SJCRH30 (cell line): Measurements from ENCODE around the gene WDFY4. TPM values are rescaled to one million over a fixed set of nuclear protein-coding genes. Genes with fewer than 3 reads are reported as not detected.

Source experiments
- DNase-seq, 2 experiments: peaks; one replicate each; pipeline ENCODE4 v3.0.0-alpha.2; 2015 to 2020
- H3K27ac ChIP-seq: fragments of 250-450 bp; sonication (Bioruptor Pico); 2 replicates; pipeline ENCODE4 v1.5.1; 2020; ENCODE audit warnings: mild to moderate bottlenecking, moderate library complexity
- H3K27me3 ChIP-seq: fragments of 250-450 bp; sonication (Bioruptor Pico); 2 replicates; pipeline ENCODE4 v1.5.1; 2020; ENCODE audit warnings: mild to moderate bottlenecking, moderate library complexity
- H3K36me3 ChIP-seq: fragments of 250-450 bp; sonication (Bioruptor Pico); 2 replicates; pipeline ENCODE4 v1.5.1; 2020; ENCODE audit warnings: mild to moderate bottlenecking, moderate library complexity
- H3K4me1 ChIP-seq: fragments of 250-450 bp; sonication (Bioruptor Pico); 2 replicates; pipeline ENCODE4 v1.5.1; 2020; ENCODE audit warnings: mild to moderate bottlenecking, moderate library complexity
- H3K4me3 ChIP-seq: fragments of 250-450 bp; sonication (Bioruptor Pico); 2 replicates; pipeline ENCODE4 v1.5.1; 2020; ENCODE audit warnings: mild to moderate bottlenecking, moderate library complexity
- H3K9me3 ChIP-seq: fragments of 250-450 bp; sonication (Bioruptor Pico); replicated peaks from 2 replicates; pipeline ENCODE4 v1.5.1; 2020; ENCODE audit warnings: mild to moderate bottlenecking, moderate library complexity
- total RNA-seq: library from RNA; depleted of rRNA; stranded (reverse); fragments of >200 nt; shearing (Covaris generic); gene quantifications from 2 replicates; pipeline ENCODE4 v1.2.3, GENCODE V29; 2014

WDFY4 gene
- total RNA-seq, 1 experiment from 2014 or later: not detected

DNA sequence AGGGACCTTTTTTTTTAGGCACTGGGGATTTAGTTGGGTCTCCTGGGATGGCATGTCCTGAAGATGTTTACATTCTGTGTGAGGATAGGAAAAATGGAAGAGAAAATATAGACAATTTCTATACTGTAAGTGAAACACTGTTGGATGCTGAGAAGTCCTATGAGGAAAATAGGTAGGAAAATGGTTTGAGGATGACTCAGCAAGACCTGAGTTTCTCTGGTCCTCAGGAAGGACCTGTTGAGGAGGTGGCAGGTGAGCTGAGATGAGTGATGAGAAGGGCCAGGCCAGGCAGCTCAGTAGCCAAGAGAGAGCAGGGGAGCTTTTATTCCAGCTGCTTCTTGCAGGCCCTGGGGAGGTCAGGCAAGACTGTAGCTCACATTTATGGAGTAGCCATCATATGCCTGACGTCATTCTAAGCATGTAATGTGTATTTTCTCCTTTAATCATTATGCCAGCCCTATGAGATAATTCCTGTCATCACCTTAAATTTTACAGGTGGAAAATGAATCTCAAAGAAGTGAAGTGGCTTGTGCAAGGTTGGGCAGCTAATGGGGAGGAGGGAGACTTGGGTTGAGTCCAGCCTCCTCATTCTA is 274.0 kb downstream of the WDFY4 start:
- no peak for DNase-seq
- H3K4me3 ChIP-seq: no peak overlapping the region
- no peaks in the 10 kb centered on the region for H3K4me1 ChIP-seq
- no peaks in the 10 kb centered on the region for H3K36me3 ChIP-seq
- no peak overlapping the region for H3K27ac ChIP-seq
- H3K27me3 ChIP-seq: no peaks in the 10 kb centered on the region
- H3K9me3 ChIP-seq: no peaks in the 10 kb centered on the region

DNA sequence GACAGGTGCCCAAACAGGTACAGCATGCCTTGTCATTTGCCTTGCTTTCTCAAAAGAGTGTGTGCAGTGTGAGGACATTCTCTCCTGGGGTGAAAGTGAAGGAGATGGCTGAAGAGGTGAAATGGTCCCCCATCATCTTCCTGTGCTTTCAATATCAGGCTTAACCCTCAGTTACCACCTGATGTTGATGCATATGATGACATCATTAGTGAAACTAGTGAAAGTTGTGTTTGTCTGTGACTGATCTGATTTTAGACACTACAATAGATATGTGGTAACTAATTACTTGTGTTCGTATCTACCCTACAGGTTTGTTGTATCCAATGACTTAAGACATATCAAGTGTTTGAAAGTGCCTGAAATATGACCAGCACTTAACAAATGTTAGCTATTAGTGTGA is 279.4 kb downstream of the WDFY4 start:
- no peak for DNase-seq
- Histone ChIP-seq H3K27me3 (no peaks in the 10 kb centered on the region), H3K9me3 (no peaks in the 10 kb centered on the region), H3K36me3 (no peaks in the 10 kb centered on the region), H3K27ac (no peak overlapping the region), H3K4me3 (no peak overlapping the region), H3K4me1 (no peaks in the 10 kb centered on the region)

DNA sequence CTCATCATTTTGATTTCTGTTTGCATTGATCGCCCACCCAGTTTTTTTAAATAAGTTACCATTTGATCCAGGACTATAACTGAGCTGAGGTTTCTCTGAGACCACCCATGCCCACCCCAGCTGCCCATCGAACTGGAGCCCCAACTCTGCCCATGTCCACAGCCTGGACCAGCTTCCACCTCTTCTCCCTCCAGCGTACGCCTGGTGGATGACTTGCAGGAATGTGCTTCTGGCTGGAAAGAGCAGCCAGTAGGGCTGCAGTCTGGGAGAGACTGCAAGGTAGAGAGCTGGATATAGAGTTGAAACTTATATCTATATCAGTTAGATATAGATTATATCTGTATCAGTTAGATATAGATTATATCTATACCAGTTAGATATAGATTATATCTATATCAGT is 280.8 kb downstream of the WDFY4 start:
- Histone ChIP-seq H3K36me3 (no peaks in the 10 kb centered on the region), H3K27ac (no peak overlapping the region), H3K27me3 (no peaks in the 10 kb centered on the region), H3K9me3 (no peaks in the 10 kb centered on the region), H3K4me1 (no peaks in the 10 kb centered on the region), H3K4me3 (no peak overlapping the region)
- no peak for DNase-seq

DNA sequence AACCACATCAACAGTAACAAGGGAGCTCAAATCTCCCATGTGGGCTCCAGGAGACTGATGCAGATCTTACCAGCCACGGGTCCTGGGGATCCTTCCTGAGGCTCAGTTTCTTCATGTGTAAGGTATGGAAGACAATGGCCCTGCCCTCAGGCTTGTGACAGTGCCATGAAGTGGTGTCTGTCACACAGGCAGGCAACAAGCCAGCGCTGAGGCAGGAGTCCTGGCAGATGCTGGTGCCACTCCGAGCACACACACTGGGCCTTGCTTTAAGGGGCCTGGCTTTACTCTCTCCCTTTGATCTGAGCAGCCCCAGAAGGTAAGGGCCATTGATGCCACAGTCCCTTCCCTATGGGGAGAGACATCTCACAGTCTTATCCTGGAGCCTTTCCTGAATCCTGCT is 283.4 kb downstream of the WDFY4 start:
- no peak overlapping the region for H3K4me3 ChIP-seq
- H3K4me1 ChIP-seq: no peaks in the 10 kb centered on the region
- no peak for DNase-seq
- H3K27ac ChIP-seq: no peak overlapping the region
- no peaks in the 10 kb centered on the region for H3K9me3 ChIP-seq
- H3K36me3 ChIP-seq: no peaks in the 10 kb centered on the region
- no peaks in the 10 kb centered on the region for H3K27me3 ChIP-seq

DNA sequence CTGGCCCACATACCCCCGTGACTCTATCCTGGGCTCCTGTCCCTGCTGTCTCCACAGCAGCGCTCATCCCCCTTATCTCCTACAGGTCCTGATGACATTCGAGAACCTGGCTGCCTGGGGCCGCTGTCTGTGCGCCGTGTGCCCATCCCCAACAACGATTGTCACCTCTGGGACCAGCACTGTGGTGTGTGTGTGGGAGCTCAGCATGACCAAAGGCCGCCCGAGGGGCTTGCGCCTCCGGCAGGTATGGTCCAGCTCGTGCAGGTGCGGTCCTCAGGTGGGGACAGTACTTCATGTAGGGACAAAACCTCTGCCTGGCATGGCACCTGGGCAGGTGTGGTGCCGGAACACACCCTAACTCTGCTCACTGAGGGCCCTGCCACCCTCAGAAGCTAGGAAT is 285.4 kb downstream of the WDFY4 start:
- no peaks in the 10 kb centered on the region for H3K36me3 ChIP-seq
- H3K27ac ChIP-seq: no peak overlapping the region
- no peak overlapping the region for H3K4me3 ChIP-seq
- no peaks in the 10 kb centered on the region for H3K4me1 ChIP-seq
- H3K27me3 ChIP-seq: no peaks in the 10 kb centered on the region
- H3K9me3 ChIP-seq: no peaks in the 10 kb centered on the region
- no peak for DNase-seq

DNA sequence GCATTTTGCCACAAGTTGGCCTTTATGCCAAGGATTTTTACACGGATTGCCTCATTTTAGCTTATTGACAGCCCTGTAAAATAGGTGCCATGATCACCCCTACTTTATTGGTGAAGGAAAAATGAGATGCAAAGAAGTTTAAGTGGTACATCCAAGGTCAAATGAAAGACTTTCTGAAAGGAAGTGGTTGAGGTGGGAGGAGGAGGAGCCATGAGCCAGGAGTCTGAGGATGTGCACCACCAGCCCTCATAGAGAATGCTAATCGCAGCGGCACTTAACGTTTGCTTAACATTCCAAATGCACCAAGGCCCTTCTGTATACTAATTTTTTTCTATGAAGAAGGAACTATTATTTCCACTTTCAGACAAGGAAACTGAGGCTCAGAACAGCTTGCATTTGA is 286.0 kb downstream of the WDFY4 start:
- H3K4me3 ChIP-seq: no peak overlapping the region

DNA sequence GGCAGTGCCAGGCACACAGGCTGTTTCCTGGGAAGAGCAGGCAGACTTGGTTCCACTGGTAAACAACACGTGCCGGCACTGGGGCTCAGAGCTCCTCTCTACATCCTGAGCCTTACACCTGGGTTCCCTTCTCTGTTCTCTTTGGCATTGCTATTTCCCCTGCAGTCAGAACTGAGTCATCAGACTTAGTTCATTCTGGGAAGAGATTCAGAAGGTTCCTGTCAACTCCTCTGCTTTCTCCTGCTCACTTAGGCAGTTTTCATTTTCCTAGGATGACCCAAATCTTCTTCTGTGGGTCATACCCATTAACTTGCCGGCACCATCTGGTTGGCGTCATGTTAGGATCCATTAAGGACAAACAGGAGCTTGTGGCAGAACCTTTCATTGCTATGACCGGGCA is 288.4 kb downstream of the WDFY4 start:
- Histone ChIP-seq H3K36me3 (no peaks in the 10 kb centered on the region), H3K4me1 (no peaks in the 10 kb centered on the region), H3K27me3 (no peaks in the 10 kb centered on the region), H3K9me3 (no peaks in the 10 kb centered on the region), H3K4me3 (no peak overlapping the region), H3K27ac (no peak overlapping the region)
- no peak for DNase-seq

More for the DNA sequence above, 286.0 kb downstream of the WDFY4 start:
- Histone ChIP-seq H3K27me3 (no peaks in the 10 kb centered on the region), H3K9me3 (no peaks in the 10 kb centered on the region), H3K27ac (no peak overlapping the region), H3K36me3 (no peaks in the 10 kb centered on the region), H3K4me1 (no peaks in the 10 kb centered on the region)
- no peak for DNase-seq

DNA sequence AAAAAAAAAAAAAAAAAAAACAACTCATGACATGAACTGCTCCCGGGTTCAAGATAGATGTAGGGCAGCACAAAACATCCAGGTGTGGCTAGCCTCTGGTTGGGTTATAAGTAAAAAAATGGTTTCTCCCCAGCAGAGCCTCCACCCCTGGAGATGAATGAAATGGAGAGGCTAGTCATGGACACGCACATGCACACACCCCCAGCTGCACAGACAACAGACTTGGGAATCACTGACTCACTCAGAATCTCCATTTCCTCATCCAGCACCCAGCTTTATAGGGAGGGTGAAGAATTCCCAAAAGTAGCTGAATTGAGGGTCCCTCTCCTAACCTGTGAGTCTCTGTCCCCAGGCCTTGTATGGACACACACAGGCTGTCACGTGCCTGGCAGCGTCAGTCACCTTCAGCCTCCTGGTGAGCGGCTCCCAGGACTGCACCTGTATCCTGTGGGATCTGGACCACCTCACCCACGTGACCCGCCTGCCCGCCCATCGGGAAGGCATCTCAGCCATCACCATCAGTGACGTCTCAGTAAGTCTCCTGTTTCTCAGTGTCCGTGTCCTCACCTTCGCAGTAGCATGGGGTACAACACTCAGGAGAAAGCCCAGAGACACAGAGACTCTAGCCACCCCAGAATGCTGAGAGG is 290.0 kb downstream of the WDFY4 start:
- no peak for DNase-seq
- no peak overlapping the region for H3K27ac ChIP-seq
- H3K27me3 ChIP-seq: no peaks in the 10 kb centered on the region
- H3K36me3 ChIP-seq: no peaks in the 10 kb centered on the region
- H3K4me3 ChIP-seq: no peak overlapping the region
- H3K4me1 ChIP-seq: no peaks in the 10 kb centered on the region
- H3K9me3 ChIP-seq: no peaks in the 10 kb centered on the region

DNA sequence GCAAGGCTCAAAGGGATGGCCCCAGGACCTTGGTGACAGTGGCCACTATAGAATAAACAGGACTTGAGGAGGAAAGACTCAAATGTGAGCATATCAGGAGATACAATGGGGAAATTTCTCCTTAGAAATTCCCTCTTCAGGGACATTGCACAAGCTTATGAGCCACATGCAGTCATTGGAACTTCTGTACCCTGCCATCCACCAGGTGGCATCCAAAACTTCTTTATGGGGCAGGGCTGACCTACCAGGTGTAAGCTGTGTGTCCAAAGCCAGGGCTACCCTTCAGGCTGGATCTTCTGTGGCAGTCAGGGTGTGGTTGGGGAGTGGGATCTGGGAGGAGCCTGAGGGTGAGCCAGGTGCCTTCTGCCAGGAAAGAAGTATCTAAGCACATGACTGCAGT is 291.5 kb downstream of the WDFY4 start:
- Histone ChIP-seq H3K9me3 (no peaks in the 10 kb centered on the region), H3K27ac (no peak overlapping the region), H3K27me3 (no peaks in the 10 kb centered on the region), H3K4me3 (no peak overlapping the region), H3K4me1 (no peaks in the 10 kb centered on the region), H3K36me3 (no peaks in the 10 kb centered on the region)
- peak; percentile 36 to 64 for DNase-seq

DNA sequence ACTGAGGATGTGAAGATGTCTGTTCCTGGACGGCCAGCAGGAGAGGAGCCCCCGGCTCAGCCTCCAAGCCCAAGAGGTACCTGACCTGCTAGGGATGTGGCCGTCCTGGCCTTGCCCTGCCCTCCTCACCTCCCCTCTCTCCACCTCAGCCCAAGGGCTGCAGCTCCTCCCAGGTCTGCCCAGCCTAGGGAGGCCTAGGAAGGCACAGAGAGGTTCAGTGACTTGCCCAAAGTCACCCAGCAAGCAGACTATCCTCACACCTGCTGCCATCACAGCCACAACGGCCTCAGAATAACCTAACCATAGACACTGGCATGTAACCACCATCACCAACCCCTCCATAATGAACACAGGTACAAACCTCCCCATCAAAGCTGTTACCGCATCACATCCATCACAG is 293.6 kb downstream of the WDFY4 start:
- H3K27me3 ChIP-seq: no peaks in the 10 kb centered on the region
- 0 out of 2 replicates have a peak, but pooled peaks cover 2% of the 10 kb centered on the region for H3K4me1 ChIP-seq
- H3K4me3 ChIP-seq: no peak overlapping the region
- H3K36me3 ChIP-seq: no peaks in the 10 kb centered on the region
- H3K27ac ChIP-seq: no peak overlapping the region
- no peak for DNase-seq
- H3K9me3 ChIP-seq: no peaks in the 10 kb centered on the region

DNA sequence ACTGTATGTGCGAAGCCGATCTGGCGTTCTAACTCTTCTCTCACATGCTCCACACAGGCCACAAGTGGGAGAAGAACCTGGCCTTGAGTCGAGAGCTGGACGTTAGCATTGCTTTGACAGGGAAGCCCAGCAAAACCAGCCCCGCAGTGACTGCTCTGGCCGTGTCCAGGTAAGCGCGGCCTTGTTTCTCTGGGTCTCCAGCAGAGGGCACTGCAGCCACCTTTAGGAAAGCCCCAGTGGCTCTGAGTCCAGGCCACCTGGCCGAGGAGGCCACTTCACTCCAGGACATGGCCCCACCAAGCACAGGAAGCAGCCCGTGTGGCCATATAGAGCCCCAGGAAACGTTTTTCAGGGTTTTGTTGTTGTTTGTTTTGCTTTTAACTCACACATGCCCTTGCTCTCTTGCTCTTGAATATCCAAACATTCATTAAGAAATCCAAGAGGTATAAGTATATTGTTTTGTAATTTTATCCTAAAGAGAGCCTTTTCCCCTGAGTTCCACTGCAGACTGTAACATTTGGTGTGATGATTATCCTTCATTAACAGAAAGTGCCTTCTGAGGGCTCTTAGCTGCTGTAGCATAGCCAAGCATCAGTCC is 296.7 kb downstream of the WDFY4 start:
- Histone ChIP-seq H3K27me3 (no peaks in the 10 kb centered on the region), H3K4me3 (no peak overlapping the region), H3K4me1 (0 out of 2 replicates have a peak, but pooled peaks cover 2% of the 10 kb centered on the region), H3K27ac (no peak overlapping the region), H3K9me3 (no peaks in the 10 kb centered on the region), H3K36me3 (no peaks in the 10 kb centered on the region)
- DNase-seq: peak; percentile 59 to 78

DNA sequence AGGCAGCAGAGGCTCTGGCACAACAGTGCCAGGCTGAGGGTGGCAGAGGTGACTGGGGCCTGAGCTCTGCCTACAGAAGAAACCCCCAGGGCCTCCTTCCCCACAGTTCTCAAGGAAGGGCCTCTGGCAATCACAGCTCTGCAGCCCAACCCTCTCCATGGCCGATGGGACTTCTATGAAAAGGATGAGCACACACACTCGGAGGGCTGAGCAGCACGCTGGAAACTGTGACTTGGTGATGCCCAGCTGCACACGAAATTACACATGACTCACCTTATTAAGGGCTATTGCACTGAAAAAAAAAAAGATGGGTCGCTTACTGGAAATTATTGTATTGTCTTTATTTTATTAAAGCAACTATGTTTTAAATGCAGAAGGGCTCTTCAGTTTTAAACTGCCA is 297.9 kb downstream of the WDFY4 start:
- DNase-seq: no peak
- Histone ChIP-seq H3K27ac (no peak overlapping the region), H3K36me3 (no peaks in the 10 kb centered on the region), H3K9me3 (no peaks in the 10 kb centered on the region), H3K27me3 (no peaks in the 10 kb centered on the region), H3K4me3 (no peak overlapping the region), H3K4me1 (0 out of 2 replicates have a peak, but pooled peaks cover 2% of the 10 kb centered on the region)

DNA sequence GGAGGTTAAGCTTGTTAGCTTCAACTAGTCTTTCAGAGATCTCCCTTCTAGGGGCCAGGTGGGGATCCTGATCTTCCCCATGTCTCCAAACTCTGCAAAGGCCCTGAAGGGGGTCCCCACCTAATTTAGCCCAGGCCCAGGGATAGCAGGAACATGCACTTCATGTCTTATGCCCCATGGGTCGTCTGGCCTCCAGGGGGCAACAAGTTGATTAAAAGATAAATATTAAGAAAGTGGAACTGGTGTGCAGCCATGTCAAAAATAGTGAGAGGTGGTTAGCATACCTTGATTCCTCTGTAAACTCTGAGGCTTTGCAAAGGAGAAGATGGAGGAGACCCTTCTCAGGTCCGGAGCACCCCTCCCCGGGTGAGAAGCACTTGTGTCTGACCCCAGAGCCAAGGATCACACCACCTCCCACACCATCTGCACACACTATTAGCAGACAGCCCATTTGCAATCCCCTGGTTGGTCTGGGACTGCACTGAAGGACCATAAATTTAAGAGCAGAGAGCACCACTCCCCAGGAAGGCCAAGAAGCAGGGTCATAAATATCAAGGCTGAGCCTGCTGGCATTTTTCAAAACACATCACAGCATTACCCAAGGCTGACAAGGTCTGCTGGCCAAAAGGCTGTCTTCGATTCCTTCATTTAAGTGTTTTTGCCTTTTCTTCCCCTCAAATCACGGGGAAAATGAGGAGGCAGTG is 299.1 kb downstream of the WDFY4 start:
- Histone ChIP-seq H3K27me3 (no peaks in the 10 kb centered on the region), H3K4me1 (0 out of 2 replicates have a peak, but pooled peaks cover 2% of the 10 kb centered on the region), H3K36me3 (no peaks in the 10 kb centered on the region), H3K4me3 (no peak overlapping the region), H3K27ac (no peak overlapping the region), H3K9me3 (no peaks in the 10 kb centered on the region)
- DNase-seq: no peak

DNA sequence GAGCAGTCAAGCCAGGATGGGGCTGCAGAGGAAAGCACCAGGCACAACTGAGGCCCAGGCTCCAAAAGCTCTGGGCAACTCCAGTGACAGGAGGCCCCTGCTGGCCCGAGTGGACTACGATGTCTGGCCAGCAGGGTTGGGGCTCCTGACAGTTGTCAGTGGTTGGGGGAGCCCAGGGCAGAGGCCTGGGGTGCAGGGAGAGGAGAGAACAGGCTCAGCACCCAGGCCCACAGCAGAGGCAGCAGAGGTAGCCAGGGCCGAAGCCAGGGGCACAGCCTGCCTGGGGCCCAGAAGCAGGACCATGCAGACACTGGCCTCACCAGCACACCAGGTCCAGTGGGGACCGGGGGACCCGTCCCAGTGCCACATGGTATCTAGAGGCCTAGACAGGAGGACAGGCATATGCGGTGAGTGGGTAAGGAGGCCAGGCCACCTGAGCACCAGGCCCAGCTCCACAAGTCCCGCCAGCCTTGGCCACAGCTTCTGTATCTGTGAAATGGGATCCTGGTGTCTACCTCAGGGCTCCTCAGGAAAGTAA is 301.0 kb downstream of the WDFY4 start:
- Histone ChIP-seq H3K27ac (no peak overlapping the region), H3K4me3 (no peak overlapping the region), H3K27me3 (no peaks in the 10 kb centered on the region), H3K9me3 (no peaks in the 10 kb centered on the region), H3K4me1 (0 out of 2 replicates have a peak, but pooled peaks cover 2% of the 10 kb centered on the region), H3K36me3 (no peaks in the 10 kb centered on the region)
- DNase-seq: no peak

DNA sequence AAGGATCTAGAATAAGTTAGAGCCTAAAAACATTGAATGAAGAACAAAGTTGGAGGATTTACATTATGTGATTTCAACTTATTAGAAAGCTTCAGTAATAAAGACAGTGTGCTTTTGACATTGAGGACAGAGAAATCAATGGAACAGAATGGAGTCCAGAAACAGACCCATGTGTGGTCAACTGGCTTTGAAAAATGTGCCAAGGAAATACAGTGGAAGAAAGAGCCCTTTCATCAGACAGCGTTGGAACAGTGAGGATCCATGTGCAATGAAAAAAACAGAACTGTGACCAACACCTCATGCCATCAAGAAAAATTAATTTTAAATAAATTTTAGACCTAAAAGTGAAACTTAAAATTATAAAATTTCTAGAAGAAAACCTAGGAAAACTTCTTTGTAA is 305.6 kb downstream of the WDFY4 start:
- no peak for DNase-seq

More for the DNA sequence above, 305.6 kb downstream of the WDFY4 start:
- Histone ChIP-seq H3K4me1 (no peaks in the 10 kb centered on the region), H3K36me3 (no peaks in the 10 kb centered on the region), H3K4me3 (no peak overlapping the region), H3K27me3 (no peaks in the 10 kb centered on the region), H3K9me3 (no peaks in the 10 kb centered on the region), H3K27ac (no peak overlapping the region)
